A549 (cell line): ENCODE data around the gene ZBTB38.

Experiments used
- CBX2 ChIP-seq: fragments of 200-600 bp; sonication (generic); IDR thresholded peaks from 2 replicates; pipeline ENCODE4 v1.6.1; 2016; ENCODE audit warnings: low read depth, mild to moderate bottlenecking, borderline replicate concordance
- POLR2A ChIP-seq: IDR thresholded peaks from 2 replicates; pipeline ENCODE4 v1.6.1; 2012; ENCODE audit warnings: mild to moderate bottlenecking, low read length
- RNF2 ChIP-seq: fragments of 200-600 bp; sonication (generic); IDR thresholded peaks from 2 replicates; pipeline ENCODE4 v1.6.1; 2016; ENCODE audit warnings: low read depth, mild to moderate bottlenecking, antibody characterized with exemption, moderate library complexity, borderline replicate concordance
- TF ChIP-seq, protein P1 (sequence below): fragments of >200 bp; sonication (Bioruptor Twin); formaldehyde crosslinking; IDR thresholded peaks from 3 replicates; pipeline ENCODE4 v1.5.1; 2016

DNA sequence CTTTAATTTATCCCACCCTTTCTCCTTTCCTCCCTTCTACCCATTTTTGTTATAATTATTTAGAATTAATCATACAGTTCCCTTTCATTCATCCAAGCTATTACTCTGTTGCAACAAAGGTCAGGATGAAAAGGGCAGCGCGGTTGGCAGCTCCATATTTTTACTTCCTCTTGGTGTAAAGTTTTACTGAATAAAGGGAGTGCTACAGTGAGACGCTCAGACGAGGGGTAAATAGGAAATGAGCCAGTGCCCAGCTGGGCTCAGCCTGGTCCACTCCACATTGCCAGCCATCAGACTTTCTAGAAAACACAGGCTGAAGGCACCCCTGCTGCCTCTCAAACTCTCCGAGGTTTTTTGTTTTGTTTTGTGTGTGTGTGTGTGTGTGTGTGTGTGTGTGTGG lies 21.9 kb upstream of the ZBTB38 start:
- TF ChIP-seq RNF2: no peak
- TF ChIP-seq POLR2A: no peak
- TF ChIP-seq, protein P1, sequence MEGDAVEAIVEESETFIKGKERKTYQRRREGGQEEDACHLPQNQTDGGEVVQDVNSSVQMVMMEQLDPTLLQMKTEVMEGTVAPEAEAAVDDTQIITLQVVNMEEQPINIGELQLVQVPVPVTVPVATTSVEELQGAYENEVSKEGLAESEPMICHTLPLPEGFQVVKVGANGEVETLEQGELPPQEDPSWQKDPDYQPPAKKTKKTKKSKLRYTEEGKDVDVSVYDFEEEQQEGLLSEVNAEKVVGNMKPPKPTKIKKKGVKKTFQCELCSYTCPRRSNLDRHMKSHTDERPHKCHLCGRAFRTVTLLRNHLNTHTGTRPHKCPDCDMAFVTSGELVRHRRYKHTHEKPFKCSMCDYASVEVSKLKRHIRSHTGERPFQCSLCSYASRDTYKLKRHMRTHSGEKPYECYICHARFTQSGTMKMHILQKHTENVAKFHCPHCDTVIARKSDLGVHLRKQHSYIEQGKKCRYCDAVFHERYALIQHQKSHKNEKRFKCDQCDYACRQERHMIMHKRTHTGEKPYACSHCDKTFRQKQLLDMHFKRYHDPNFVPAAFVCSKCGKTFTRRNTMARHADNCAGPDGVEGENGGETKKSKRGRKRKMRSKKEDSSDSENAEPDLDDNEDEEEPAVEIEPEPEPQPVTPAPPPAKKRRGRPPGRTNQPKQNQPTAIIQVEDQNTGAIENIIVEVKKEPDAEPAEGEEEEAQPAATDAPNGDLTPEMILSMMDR: no peak
- no peak for TF ChIP-seq CBX2
